GM13976 (cell line): ENCODE measurements around the gene RGS14.

ENCODE experiments used
- DNase-seq: peaks from one replicate; pipeline ENCODE4 v3.0.0; 2012; ENCODE audit warnings: low spot score
- CTCF ChIP-seq: IDR thresholded peaks from 2 replicates; pipeline ENCODE4 v1.5.1; 2012; ENCODE audit warnings: borderline replicate concordance, mild to moderate bottlenecking; ENCODE audit not compliant: insufficient read depth; ENCODE audit errors: extremely low read depth, missing control alignments, control extremely low read depth
- in situ Hi-C: fragments of 300-500 bp; cut with MboI; formaldehyde crosslinking; loops from one replicate; pipeline ENCODE4 v1.12.0; 2022; ENCODE audit warnings: low sequenced_read_pairs, mixed read lengths, inconsistent platforms; ENCODE audit not compliant: unreplicated experiment

The RGS14 gene

GRCh38 chr5:177362292-177362609 lies 4.5 kb downstream of the RGS14 start:
- no peak for TF ChIP-seq CTCF
- DNase-seq = no peak
- in situ Hi-C loops = no loop called here

GRCh38 chr5:177362610-177363507 lies 5.1 kb downstream of the RGS14 start:
- no peak for TF ChIP-seq CTCF
- peak; percentile 90 for DNase-seq
- in situ Hi-C loops = no loop called here

GRCh38 chr5:177363565-177363964 lies 5.8 kb downstream of the RGS14 start:
- in situ Hi-C loops = no loop called here
- DNase-seq = no peak

GRCh38 chr5:177364159-177364962 lies 6.6 kb downstream of the RGS14 start:
- in situ Hi-C loops = no loop called here

More at GRCh38 chr5:177363565-177363964, 5.8 kb downstream of the RGS14 start:
- no peak for TF ChIP-seq CTCF

GRCh38 chr5:177365845-177366527 lies 8.3 kb downstream of the RGS14 start:
- no peak for DNase-seq
- in situ Hi-C loops = no loop called here
- no peak for TF ChIP-seq CTCF

More at GRCh38 chr5:177364159-177364962, 6.6 kb downstream of the RGS14 start:
- peak; percentile 73 for DNase-seq
- TF ChIP-seq CTCF = no peak
